ENCODE data around the gene TLCD5. TPM values are rescaled to one million over a fixed set of nuclear protein-coding genes. Genes with fewer than 3 reads are reported as not detected.
A peak's percentile ranks its signal among the peaks of the same experiment; 100 is the strongest.

TLCD5 gene
- total RNA-seq, 2 experiments from 2014 or later, result 1.0 to 1.6 TPM

DNA sequence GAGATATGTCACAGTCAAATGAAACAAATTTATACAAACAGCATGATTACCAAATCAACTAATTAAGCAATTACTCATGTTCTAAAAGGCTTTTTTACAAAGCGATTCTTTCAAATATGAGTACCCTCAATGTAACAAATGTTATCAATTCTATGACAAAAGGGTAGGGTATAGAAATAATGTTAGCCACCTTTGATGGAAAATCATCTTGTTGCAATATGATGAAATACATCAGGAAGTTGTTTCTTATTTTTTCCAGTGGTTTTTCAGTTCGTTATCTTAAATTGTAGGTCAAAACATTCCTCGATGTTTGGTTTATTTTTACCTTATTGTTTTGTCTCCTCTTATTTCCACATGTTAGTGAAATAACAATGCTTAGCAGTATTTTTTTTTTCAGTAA, 17.6 kb downstream of the TLCD5 start:
- CTCF ChIA-PET, result no interaction called here
- no peak for DNase-seq
- peaks cover 5% of the 10 kb centered on the region for H3K36me3 Mint-ChIP-seq
- H3K9me3 Mint-ChIP-seq, result no peaks in the 10 kb centered on the region
- no peak overlapping the region for H3K27ac Mint-ChIP-seq
- no peak overlapping the region for H3K4me3 Mint-ChIP-seq
- intact Hi-C loops (cut with micrococcal nuclease), result loop anchor here (5.0 kb wide), 1 partner anchor 495 kb away; no protein-coding TSS in a partner anchor
- peaks cover 58% of the 10 kb centered on the region for H3K27me3 Mint-ChIP-seq
- H3K4me1 Mint-ChIP-seq (ENCODE audit: low read depth), result peaks cover 47% of the 10 kb centered on the region
- POLR2A ChIA-PET, result no interaction called here

- Mint-ChIP-seq H3K36me3 (peaks cover 5% of the 10 kb centered on the region), H3K4me3 (no peak overlapping the region), H3K27me3 (peaks cover 56% of the 10 kb centered on the region), H3K9me3 (no peaks in the 10 kb centered on the region), H3K27ac (no peak overlapping the region), H3K4me1 (ENCODE audit: low read depth) (peaks cover 41% of the 10 kb centered on the region)
- ChIA-PET CTCF (no interaction called here), POLR2A (no interaction called here)
- DNase-seq, result peak; percentile 26
- intact Hi-C loops (cut with micrococcal nuclease), result loop anchor here (5.0 kb wide), 1 partner anchor 494 kb away; no protein-coding TSS in a partner anchor
Measured at GRCh38 chr11:120343429-120343828, 18.3 kb downstream of the TLCD5 start.

DNA sequence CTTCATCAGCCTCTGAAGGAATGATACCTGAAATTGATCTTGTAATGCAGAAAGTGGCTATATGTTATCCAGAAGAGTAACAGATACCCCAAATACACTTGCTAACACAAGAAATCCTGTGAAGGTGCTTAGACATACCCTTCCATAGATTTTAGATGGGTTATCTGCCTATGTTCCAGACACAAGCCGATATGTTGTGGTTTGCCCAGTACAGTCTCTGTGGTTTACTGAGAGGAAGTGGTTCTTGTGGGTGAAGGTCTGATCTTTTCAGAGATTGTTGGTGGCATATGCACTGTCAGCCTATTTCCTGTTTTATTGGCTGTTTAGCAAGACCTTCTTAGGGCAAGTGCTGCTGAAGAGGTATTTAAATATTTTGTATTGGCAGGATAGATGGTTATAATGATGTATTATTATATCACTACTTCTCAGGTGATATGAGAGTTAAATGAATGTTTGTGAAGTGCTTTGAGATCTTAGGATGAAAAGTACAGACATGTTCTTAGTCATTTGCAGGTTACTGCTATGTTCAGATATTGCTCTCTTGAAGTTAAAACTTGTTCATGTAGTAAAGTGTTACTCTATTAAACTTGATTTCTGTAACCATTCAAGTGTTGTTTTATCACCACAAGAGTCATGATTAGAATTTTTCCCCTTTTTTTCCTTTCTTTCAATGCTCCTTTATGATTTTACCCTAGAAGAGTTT, 19.4 kb downstream of the TLCD5 start:
- Mint-ChIP-seq H3K36me3 (peaks cover 5% of the 10 kb centered on the region), H3K27me3 (peaks cover 56% of the 10 kb centered on the region), H3K9me3 (no peaks in the 10 kb centered on the region), H3K27ac (no peak overlapping the region), H3K4me3 (peak overlapping the region; percentile 10), H3K4me1 (ENCODE audit: low read depth) (peaks cover 38% of the 10 kb centered on the region)
- intact Hi-C loops (cut with micrococcal nuclease), result loop anchor here (1.0 to 5.0 kb wide), 3 partner anchors 8 to 493 kb away; partner anchors contain the start of gene ARHGEF12
- POLR2A ChIA-PET, result no interaction called here
- peak; percentile 58 for DNase-seq
- CTCF ChIA-PET, result interaction anchor here (1.0 kb wide), 1 partner anchor 9 kb away, joined by 4 read pairs; no protein-coding TSS in a partner anchor

DNA sequence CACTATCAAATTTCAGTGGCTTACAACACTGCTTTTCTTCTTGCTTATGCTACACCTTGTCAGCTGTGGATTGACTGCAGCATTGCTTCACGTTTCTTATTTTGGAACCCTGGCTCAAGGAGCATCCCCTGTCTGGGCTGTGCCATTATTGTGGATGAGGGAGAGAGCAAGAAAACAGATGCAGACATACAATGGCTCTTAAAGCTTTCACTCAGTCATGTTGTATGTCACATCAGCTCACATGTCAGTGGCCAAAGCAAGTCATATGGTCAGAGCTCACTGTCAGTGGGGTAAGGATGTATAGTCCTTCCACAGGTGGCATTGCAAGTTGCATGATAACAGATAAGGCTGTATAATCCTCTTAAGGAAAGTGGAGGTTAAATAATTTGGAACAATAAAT, 21.1 kb downstream of the TLCD5 start:
- peaks cover 3% of the 10 kb centered on the region for H3K36me3 Mint-ChIP-seq
- ChIA-PET CTCF (no interaction called here), POLR2A (interaction anchor here (0.7 kb wide), 1 partner anchor 1013 kb away, joined by 3 read pairs; no protein-coding TSS in a partner anchor)
- intact Hi-C loops (cut with micrococcal nuclease), result no loop called here
- H3K4me3 Mint-ChIP-seq, result no peak overlapping the region
- H3K9me3 Mint-ChIP-seq, result no peaks in the 10 kb centered on the region
- H3K4me1 Mint-ChIP-seq (ENCODE audit: low read depth), result peaks cover 26% of the 10 kb centered on the region
- H3K27me3 Mint-ChIP-seq, result peaks cover 56% of the 10 kb centered on the region
- H3K27ac Mint-ChIP-seq, result no peak overlapping the region
- DNase-seq, result no peak

GRCh38 chr11:120350637-120351036, 25.5 kb downstream of the TLCD5 start:
- CTCF ChIA-PET, result interaction anchor here (2.9 kb wide), 1 partner anchor 16 kb away, joined by 12 read pairs; no protein-coding TSS in a partner anchor
- DNase-seq, result no peak
- H3K27ac Mint-ChIP-seq, result no peak overlapping the region
- peaks cover 9% of the 10 kb centered on the region for H3K4me1 Mint-ChIP-seq (ENCODE audit: low read depth)
- peaks cover 52% of the 10 kb centered on the region for H3K27me3 Mint-ChIP-seq
- H3K4me3 Mint-ChIP-seq, result no peak overlapping the region
- no peaks in the 10 kb centered on the region for H3K9me3 Mint-ChIP-seq
- intact Hi-C loops (cut with micrococcal nuclease), result no loop called here
- H3K36me3 Mint-ChIP-seq, result no peaks in the 10 kb centered on the region
- POLR2A ChIA-PET, result no interaction called here

DNA sequence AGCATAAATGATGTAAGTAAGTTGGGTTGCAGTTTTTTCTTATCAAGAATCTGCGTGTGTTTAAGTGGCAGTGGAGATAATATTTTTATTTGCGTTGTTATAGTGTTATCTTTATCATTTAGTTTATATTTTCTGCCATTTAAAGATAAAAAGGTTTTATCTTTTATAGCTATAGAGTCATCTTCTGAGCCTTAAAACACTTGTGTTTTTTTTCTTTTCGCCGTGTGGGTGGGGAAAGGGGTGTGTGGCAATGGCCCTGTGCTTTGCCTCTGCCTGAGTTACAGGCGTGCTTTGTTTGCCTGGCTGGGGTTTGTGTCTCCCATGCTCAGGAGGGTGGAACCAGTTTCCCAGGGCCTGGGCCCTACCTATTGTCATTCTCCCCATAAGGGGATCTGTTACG, 27.3 kb downstream of the TLCD5 start:
- Mint-ChIP-seq H3K36me3 (no peaks in the 10 kb centered on the region), H3K4me3 (no peak overlapping the region), H3K27ac (no peak overlapping the region), H3K9me3 (no peaks in the 10 kb centered on the region), H3K27me3 (peaks cover 41% of the 10 kb centered on the region), H3K4me1 (ENCODE audit: low read depth) (no peaks in the 10 kb centered on the region)
- POLR2A ChIA-PET, result no interaction called here
- intact Hi-C loops (cut with micrococcal nuclease), result no loop called here
- no peak for DNase-seq
- CTCF ChIA-PET, result no interaction called here

GRCh38 chr11:120354068-120354467, 29.0 kb downstream of the TLCD5 start:
- Mint-ChIP-seq H3K36me3 (no peaks in the 10 kb centered on the region), H3K27me3 (peaks cover 37% of the 10 kb centered on the region), H3K4me3 (no peak overlapping the region), H3K27ac (no peak overlapping the region), H3K4me1 (ENCODE audit: low read depth) (no peaks in the 10 kb centered on the region), H3K9me3 (no peaks in the 10 kb centered on the region)
- DNase-seq, result no peak
- intact Hi-C loops (cut with micrococcal nuclease), result no loop called here
- CTCF ChIA-PET, result no interaction called here
- POLR2A ChIA-PET, result no interaction called here

- H3K4me3 Mint-ChIP-seq, result no peak overlapping the region
- ChIA-PET CTCF (no interaction called here), POLR2A (no interaction called here)
- no peak overlapping the region for H3K27ac Mint-ChIP-seq
- H3K4me1 Mint-ChIP-seq (ENCODE audit: low read depth), result no peaks in the 10 kb centered on the region
- no peaks in the 10 kb centered on the region for H3K9me3 Mint-ChIP-seq
- H3K27me3 Mint-ChIP-seq, result peaks cover 34% of the 10 kb centered on the region
- intact Hi-C loops (cut with micrococcal nuclease), result no loop called here
- H3K36me3 Mint-ChIP-seq, result no peaks in the 10 kb centered on the region
- no peak for DNase-seq
Measured at GRCh38 chr11:120354779-120355178, 29.7 kb downstream of the TLCD5 start.

DNA sequence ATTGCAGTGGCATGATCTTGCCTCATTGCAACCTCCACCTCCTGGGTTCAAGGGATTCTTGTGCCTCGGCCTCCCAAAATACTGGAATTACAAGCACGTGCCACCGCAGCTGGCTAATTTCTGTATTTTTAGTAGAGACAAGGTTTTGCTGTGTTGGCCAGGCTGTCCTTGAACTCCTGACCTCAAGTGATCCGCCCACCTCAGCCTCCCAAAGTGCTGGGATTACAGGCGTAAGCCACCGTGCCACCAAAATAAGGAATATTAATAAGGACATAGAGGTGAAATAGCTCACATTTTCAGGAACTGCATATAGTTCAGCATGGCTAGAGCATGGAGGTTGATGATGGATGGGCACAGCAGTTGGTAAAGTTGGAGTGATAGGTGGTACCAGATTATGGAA, 32.5 kb downstream of the TLCD5 start:
- no peak overlapping the region for H3K27ac Mint-ChIP-seq
- no peaks in the 10 kb centered on the region for H3K36me3 Mint-ChIP-seq
- DNase-seq, result no peak
- H3K4me3 Mint-ChIP-seq, result no peak overlapping the region
- CTCF ChIA-PET, result no interaction called here
- no peaks in the 10 kb centered on the region for H3K4me1 Mint-ChIP-seq (ENCODE audit: low read depth)
- intact Hi-C loops (cut with micrococcal nuclease), result no loop called here
- no peaks in the 10 kb centered on the region for H3K9me3 Mint-ChIP-seq
- peaks cover 22% of the 10 kb centered on the region for H3K27me3 Mint-ChIP-seq
- POLR2A ChIA-PET, result no interaction called here

GRCh38 chr11:120358729-120359128, 33.6 kb downstream of the TLCD5 start:
- CTCF ChIA-PET, result no interaction called here

DNA sequence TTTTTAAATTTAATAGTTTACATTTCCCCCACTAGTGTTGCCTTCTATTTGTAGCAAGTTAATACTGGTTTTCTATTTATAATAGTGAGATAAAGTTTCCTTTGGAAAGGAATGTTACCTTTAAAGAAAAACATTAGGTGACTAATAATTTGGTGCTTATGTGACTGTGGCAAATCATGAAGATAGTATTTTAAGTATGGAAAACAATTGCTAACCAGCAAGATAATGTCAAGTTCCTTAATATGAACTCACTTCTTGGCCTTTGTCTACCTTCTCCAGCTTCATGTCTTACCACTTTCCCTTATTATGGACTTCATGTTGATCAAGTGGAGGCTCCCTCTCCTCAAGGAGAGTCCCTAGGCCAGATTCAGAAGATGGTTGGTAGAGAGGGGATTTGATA, 38.3 kb downstream of the TLCD5 start:
- ChIA-PET CTCF (no interaction called here), POLR2A (no interaction called here)
- H3K4me3 Mint-ChIP-seq, result no peak overlapping the region
- intact Hi-C loops (cut with micrococcal nuclease), result no loop called here
- DNase-seq, result no peak
- peaks cover 10% of the 10 kb centered on the region for H3K27me3 Mint-ChIP-seq
- H3K4me1 Mint-ChIP-seq (ENCODE audit: low read depth), result no peaks in the 10 kb centered on the region
- no peaks in the 10 kb centered on the region for H3K9me3 Mint-ChIP-seq
- H3K27ac Mint-ChIP-seq, result no peak overlapping the region
- H3K36me3 Mint-ChIP-seq, result no peaks in the 10 kb centered on the region

More at GRCh38 chr11:120358729-120359128, 33.6 kb downstream of the TLCD5 start:
- H3K36me3 Mint-ChIP-seq, result no peaks in the 10 kb centered on the region
- H3K9me3 Mint-ChIP-seq, result no peaks in the 10 kb centered on the region
- peaks cover 16% of the 10 kb centered on the region for H3K27me3 Mint-ChIP-seq
- POLR2A ChIA-PET, result no interaction called here
- intact Hi-C loops (cut with micrococcal nuclease), result no loop called here
- no peak overlapping the region for H3K27ac Mint-ChIP-seq
- DNase-seq, result no peak
- no peaks in the 10 kb centered on the region for H3K4me1 Mint-ChIP-seq (ENCODE audit: low read depth)
- no peak overlapping the region for H3K4me3 Mint-ChIP-seq

DNA sequence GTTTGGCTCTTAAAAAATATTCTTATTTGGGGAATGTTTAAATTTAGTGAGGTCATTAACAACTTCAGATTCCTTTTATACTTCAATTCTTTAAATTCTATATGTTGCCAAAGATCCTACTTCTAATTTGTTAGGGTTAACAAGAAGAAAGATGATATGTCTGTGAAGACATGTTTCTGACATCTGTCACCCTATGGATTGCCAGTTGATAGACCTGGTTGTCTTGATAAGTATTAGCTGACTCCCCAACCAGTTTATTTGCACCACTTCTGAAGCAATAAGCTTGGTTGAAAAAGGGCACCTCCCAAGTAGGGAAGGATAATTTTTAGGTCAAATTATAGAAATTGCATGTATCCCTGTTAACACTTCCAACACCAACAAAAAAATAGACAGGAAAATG, 40.4 kb downstream of the TLCD5 start:
- H3K27ac Mint-ChIP-seq, result no peak overlapping the region

GRCh38 chr11:120372296-120372695, 47.2 kb downstream of the TLCD5 start:
- intact Hi-C loops (cut with micrococcal nuclease), result no loop called here
- Mint-ChIP-seq H3K36me3 (no peaks in the 10 kb centered on the region), H3K27ac (no peak overlapping the region), H3K27me3 (peaks cover 9% of the 10 kb centered on the region), H3K9me3 (no peaks in the 10 kb centered on the region), H3K4me3 (no peak overlapping the region), H3K4me1 (ENCODE audit: low read depth) (no peaks in the 10 kb centered on the region)
- no peak for DNase-seq
- POLR2A ChIA-PET, result no interaction called here
- CTCF ChIA-PET, result no interaction called here

More for the DNA sequence above, 40.4 kb downstream of the TLCD5 start:
- no peaks in the 10 kb centered on the region for H3K36me3 Mint-ChIP-seq
- ChIA-PET CTCF (no interaction called here), POLR2A (no interaction called here)
- intact Hi-C loops (cut with micrococcal nuclease), result no loop called here
- DNase-seq, result no peak
- H3K4me3 Mint-ChIP-seq, result no peak overlapping the region
- peaks cover 7% of the 10 kb centered on the region for H3K27me3 Mint-ChIP-seq
- H3K9me3 Mint-ChIP-seq, result no peaks in the 10 kb centered on the region
- H3K4me1 Mint-ChIP-seq (ENCODE audit: low read depth), result no peaks in the 10 kb centered on the region

Measured in activated CD4-positive, alpha-beta memory T cell treated with anti-CD3 and anti-CD28 coated beads for 36 hours (primary cell).